Keratinocyte (primary cell): ENCODE measurements around the gene FBLIM1. TPM values are rescaled to one million over a fixed set of nuclear protein-coding genes. Genes with fewer than 3 reads are reported as not detected.

Experiments used
- DNase-seq: peaks from one replicate; pipeline ENCODE4 v3.0.0-alpha.2; 2011; ENCODE audit warnings: low read depth, missing footprints, low spot score
- FAIRE-seq: peaks from 2 replicates; lab custom pipeline; 2011; peaks lifted over from hg19 to GRCh38; lab: Jason Lieb, UNC
- H2AFZ ChIP-seq: 2 replicates; pipeline ENCODE4 v1.6.0; 2012; ENCODE audit warnings: low read length, control low read depth, inconsistent platforms; ENCODE audit not compliant: control insufficient read depth
- H3K27ac ChIP-seq: 2 replicates; pipeline ENCODE4 v1.5.1; 2011; ENCODE audit warnings: low read length; ENCODE audit not compliant: control insufficient read depth, insufficient read depth
- H3K27me3 ChIP-seq: 3 replicates; pipeline ENCODE4 v1.6.0; 2011; ENCODE audit warnings: low read length; ENCODE audit not compliant: control insufficient read depth, insufficient read depth; ENCODE audit errors: extremely low read depth
- H3K36me3 ChIP-seq, 2 experiments: 2 replicates in 1 of 2; 3 replicates in 1 of 2; pipeline ENCODE4 v1.5.1; 2011; ENCODE audit warnings: low read length in 2 of 2, mild to moderate bottlenecking in 1 of 2; ENCODE audit not compliant: control insufficient read depth in 2 of 2, insufficient read depth in 2 of 2; ENCODE audit errors: extremely low read depth in 1 of 2
- H3K4me1 ChIP-seq: 3 replicates; pipeline ENCODE4 v1.5.1; 2011; ENCODE audit warnings: low read length; ENCODE audit not compliant: control insufficient read depth, insufficient read depth; ENCODE audit errors: extremely low read depth
- H3K4me2 ChIP-seq: 3 replicates; pipeline ENCODE4 v1.6.0; 2011; ENCODE audit warnings: low read depth, low read length; ENCODE audit not compliant: control insufficient read depth, insufficient read depth; ENCODE audit errors: extremely low read depth
- H3K4me3 ChIP-seq, 3 experiments: fragments of 200-600 bp in 1 of 3; sonication (generic) in 1 of 3; 2 replicates in 2 of 3; 3 replicates in 1 of 3; pipeline ENCODE4 v1.5.1; 2011 to 2016; ENCODE audit warnings: low read length in 3 of 3, mild to moderate bottlenecking in 3 of 3, control low read depth in 2 of 3, inconsistent platforms in 1 of 3, low read depth in 1 of 3, mixed read lengths in 1 of 3, mixed run types in 1 of 3, moderate library complexity in 1 of 3; ENCODE audit not compliant: control insufficient read depth in 2 of 3, insufficient read depth in 2 of 3; ENCODE audit errors: extremely low read depth in 1 of 3
- H3K79me2 ChIP-seq: 2 replicates; pipeline ENCODE4 v1.6.0; 2012; ENCODE audit warnings: low read length; ENCODE audit not compliant: control insufficient read depth, insufficient read depth
- H3K9ac ChIP-seq: 3 replicates; pipeline ENCODE4 v1.6.0; 2011; ENCODE audit warnings: low read length; ENCODE audit not compliant: control insufficient read depth, insufficient read depth; ENCODE audit errors: extremely low read depth
- H3K9me1 ChIP-seq: 3 replicates; pipeline ENCODE4 v1.6.0; 2011; ENCODE audit warnings: low read length; ENCODE audit not compliant: control insufficient read depth, insufficient read depth; ENCODE audit errors: extremely low read depth
- H3K9me3 ChIP-seq: 2 replicates; pipeline ENCODE4 v1.5.1; 2012; ENCODE audit warnings: low read depth, low read length; ENCODE audit not compliant: control insufficient read depth
- H4K20me1 ChIP-seq: 3 replicates; pipeline ENCODE4 v1.6.0; 2011; ENCODE audit warnings: low read length; ENCODE audit not compliant: control insufficient read depth, insufficient read depth; ENCODE audit errors: extremely low read depth
- CTCF ChIP-seq, 3 experiments: IDR thresholded peaks in 1 of 3; conservative IDR thresholded peaks in 1 of 3; optimal IDR thresholded peaks in 1 of 3; 2 replicates in 2 of 3; 3 replicates in 1 of 3; pipeline versions ENCODE3 to v1.5.1; 2011; ENCODE audit warnings: low read length in 3 of 3, mild to moderate bottlenecking in 3 of 3, moderate library complexity in 2 of 3, control low read depth in 1 of 3, inconsistent platforms in 1 of 3; ENCODE audit not compliant: insufficient read depth in 2 of 3; ENCODE audit errors: extremely low read depth in 1 of 3
- EZH2 ChIP-seq: IDR thresholded peaks from one replicate; pipeline ENCODE4 v1.6.1; 2012; ENCODE audit warnings: inconsistent platforms, mild to moderate bottlenecking, low read length, moderate library complexity
- dilution Hi-C: fragments of 300-500 bp; cut with MboI; formaldehyde crosslinking; loops from one replicate; pipeline ENCODE4 v1.7.0; 2020; ENCODE audit warnings: low sequenced_read_pairs; ENCODE audit not compliant: extremely low pct_ligation_motif_present
- polyA plus RNA-seq, 5 experiments: library from polyadenylated mRNA; depleted of rRNA in 3 of 5; stranded (reverse) in 3 of 5; stranded (forward) in 1 of 5; unstranded in 1 of 5; fragments of >200 nt; gene quantifications; 1 replicate in 1 of 5; 2 replicates in 3 of 5; 3 replicates in 1 of 5; pipeline versions ENCODE4 v1.2.1 to v1.2.3, GENCODE V29; 2011 to 2012; ENCODE audit warnings: missing spikeins in 2 of 5, low read depth in 1 of 5, low replicate concordance in 1 of 5

Gene FBLIM1
- polyA plus RNA-seq, 1 donor (not counting 4 experiments of a cell fraction or from before 2014, with no cell fraction given) = 144 TPM

GRCh38 chr1:15726508-15726907, 32.1 kb upstream of the FBLIM1 start:
- Histone ChIP-seq H3K9me3 (no peaks in the 10 kb centered on the region), H3K27ac (no peak overlapping the region), H2AFZ (no peak overlapping the region), H3K9ac (no peak overlapping the region), H3K9me1 (no peaks in the 10 kb centered on the region), H3K36me3 (peaks cover 38 to 57% of the 10 kb centered on the region in 2 experiments), H3K4me1 (no peaks in the 10 kb centered on the region), H3K79me2 (no peaks in the 10 kb centered on the region), H3K4me3 (no peak overlapping the region), H3K4me2 (no peak overlapping the region), H4K20me1 (no peaks in the 10 kb centered on the region), H3K27me3 (no peaks in the 10 kb centered on the region)
- dilution Hi-C loops = no loop called here
- FAIRE-seq (no peak), DNase-seq (no peak)
- TF ChIP-seq CTCF (optimal IDR thresholded peaks at IDR 0.05 in 1 of 3, IDR thresholded peaks at IDR 0.05 in 1 of 3, conservative IDR thresholded peaks at IDR 0.05 in 1 of 3; ENCODE audit: extremely low read depth in 1 of 3, insufficient read depth in 2 of 3, low read length in 3 of 3) (no peak), EZH2 (no peak)

DNA sequence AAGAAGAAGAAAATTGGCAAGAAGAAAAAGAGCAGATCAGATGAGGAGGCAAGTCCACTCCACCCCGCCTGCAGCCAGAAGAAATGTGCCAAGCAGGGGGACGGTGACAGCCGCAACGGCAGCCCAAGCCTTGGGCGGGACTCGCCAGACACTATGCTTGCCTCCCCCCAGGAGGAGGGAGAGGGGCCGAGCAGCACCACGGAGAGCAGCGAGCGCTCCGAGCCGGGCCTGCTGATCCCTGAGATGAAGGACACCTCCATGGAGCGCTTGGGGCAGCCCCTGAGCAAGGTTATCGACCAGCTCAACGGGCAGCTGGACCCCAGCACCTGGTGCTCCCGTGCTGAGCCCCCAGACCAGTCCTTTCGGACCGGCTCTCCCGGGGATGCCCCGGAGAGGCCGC, 31.6 kb upstream of the FBLIM1 start:
- Histone ChIP-seq H4K20me1 (no peaks in the 10 kb centered on the region), H3K27ac (no peak overlapping the region), H3K79me2 (no peaks in the 10 kb centered on the region), H3K27me3 (no peaks in the 10 kb centered on the region), H3K9ac (no peak overlapping the region), H3K4me1 (no peaks in the 10 kb centered on the region), H2AFZ (no peak overlapping the region), H3K4me3 (no peak overlapping the region), H3K9me3 (no peaks in the 10 kb centered on the region), H3K36me3 (peaks cover 34 to 58% of the 10 kb centered on the region in 2 experiments), H3K4me2 (no peak overlapping the region), H3K9me1 (no peaks in the 10 kb centered on the region)
- TF ChIP-seq EZH2 (no peak), CTCF (optimal IDR thresholded peaks at IDR 0.05 in 1 of 3, IDR thresholded peaks at IDR 0.05 in 1 of 3, conservative IDR thresholded peaks at IDR 0.05 in 1 of 3; ENCODE audit: extremely low read depth in 1 of 3, insufficient read depth in 2 of 3, low read length in 3 of 3) (no peak)
- no peak for FAIRE-seq
- no peak for DNase-seq
- dilution Hi-C loops = no loop called here
